ENCODE data around the gene CSK. TPM values are rescaled to one million over a fixed set of nuclear protein-coding genes. Genes with fewer than 3 reads are reported as not detected.

The CSK gene
- total RNA-seq, 1 experiment from 2014 or later = 172 TPM

DNA sequence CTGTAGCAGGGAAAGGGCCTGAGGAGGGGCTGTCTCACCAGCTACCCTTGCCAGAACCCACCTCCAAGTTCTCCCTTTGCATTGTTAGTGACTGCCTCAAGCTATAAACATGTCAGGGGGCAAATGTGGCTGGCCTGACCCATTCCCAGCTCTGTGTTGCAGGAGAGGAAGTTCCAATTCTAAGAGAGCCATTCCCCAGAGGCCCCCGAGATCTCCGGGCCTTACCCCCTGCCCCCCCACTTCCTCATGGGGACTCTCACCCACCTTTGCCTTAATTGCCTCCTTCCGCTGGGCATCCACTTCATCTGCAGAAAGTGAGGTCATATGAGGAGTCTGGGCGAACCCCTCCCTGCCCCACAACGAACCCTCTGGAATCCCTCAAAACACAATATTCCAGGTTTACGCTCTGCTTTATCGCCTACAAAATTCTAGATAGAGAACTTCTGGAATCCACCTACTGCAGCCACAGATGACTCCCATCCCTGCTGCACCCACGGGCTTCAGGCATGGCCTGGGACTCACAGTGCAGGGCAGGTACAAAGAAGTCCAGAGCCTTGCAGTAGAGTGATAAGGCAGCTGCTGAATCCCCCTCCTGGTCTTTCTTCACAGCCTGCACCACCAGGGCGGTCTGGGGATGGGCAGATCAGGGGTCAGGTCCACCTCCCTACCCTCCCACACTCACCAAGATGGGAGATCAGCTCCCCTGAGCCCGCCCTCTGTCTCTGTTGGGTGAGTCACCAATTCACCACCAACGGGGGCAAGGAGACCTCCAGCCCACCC is 57.1 kb downstream of the CSK start:
- H3K4me2 ChIP-seq (ENCODE audit: low read depth, low read length, poor library complexity, severe bottlenecking) = peak overlapping the region; percentile 83
- H3K4me1 ChIP-seq (ENCODE audit: low read length) = peaks cover 70% of the 10 kb centered on the region
- 0 out of 2 replicates have a peak, but pooled peaks cover 7% of the 10 kb centered on the region for H4K20me1 ChIP-seq (ENCODE audit: insufficient read depth, low read depth, low read length)
- H3K9ac ChIP-seq (ENCODE audit: low read length) = peak overlapping the region; percentile 98
- H3K79me2 ChIP-seq (ENCODE audit: low read length) = peaks cover 16% of the 10 kb centered on the region
- no peaks in the 10 kb centered on the region for H3K27me3 ChIP-seq (ENCODE audit: low read length)
- H2AFZ ChIP-seq (ENCODE audit: low read length) = no peak overlapping the region
- peak overlapping the region; percentile 76 for H3K27ac ChIP-seq (ENCODE audit: low read length)
- peak; percentile 75 for DNase-seq
- peaks cover 3% of the 10 kb centered on the region; the same call in 1 of the 2 replicates for H3K36me3 ChIP-seq (ENCODE audit: insufficient read depth, low read length)
- no peaks in the 10 kb centered on the region for H3K9me2 ChIP-seq (replicated peaks; ENCODE audit: insufficient read depth, low read length)
- no peaks in the 10 kb centered on the region for H3K9me3 ChIP-seq (ENCODE audit: low read length)
- H3K4me3 ChIP-seq (ENCODE audit: low read length) = peak overlapping the region; percentile 32; the same call in 1 of the 2 replicates

DNA sequence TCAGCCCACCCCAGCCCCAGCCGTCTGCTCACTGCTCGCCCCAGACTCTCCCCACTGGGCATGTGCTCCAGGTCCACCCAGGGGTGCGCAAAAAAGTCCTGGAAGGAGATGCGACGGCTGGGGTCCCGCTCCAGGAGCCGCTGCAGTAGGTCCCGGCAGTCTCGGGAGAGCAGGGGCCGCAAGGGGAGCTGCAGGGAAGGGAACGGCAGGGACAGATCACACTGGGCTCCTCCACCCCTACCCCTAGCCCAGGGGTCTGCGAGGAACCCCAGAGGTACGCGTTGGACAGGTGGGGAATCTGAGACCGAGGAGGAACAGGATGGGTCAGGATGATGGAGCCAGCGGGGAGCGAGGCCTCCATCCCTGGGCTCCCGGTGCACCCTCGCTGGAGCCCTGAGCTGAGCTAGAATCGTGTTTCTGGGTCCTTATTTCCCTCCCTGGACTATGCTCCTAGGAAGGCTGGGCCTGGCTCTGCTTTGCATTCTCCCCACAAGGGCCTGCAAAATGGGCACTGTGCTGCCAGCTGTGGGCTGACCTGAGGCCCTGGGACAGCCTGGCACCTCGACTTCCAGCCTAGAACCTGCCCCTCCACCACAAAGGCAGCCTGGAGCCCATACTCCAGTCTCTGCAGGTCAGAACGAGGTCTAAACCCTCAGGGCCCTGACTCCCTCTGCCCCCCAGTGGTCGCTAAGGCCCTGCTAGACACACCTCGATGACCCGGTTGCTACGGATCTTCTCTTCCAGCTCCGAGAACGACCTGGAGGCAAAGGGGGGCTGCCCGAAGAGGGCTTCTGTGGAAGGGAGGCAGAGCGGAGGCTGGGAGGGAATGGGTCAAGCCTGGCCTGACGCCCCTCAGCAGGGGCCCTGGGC is 57.9 kb downstream of the CSK start:
- Histone ChIP-seq H3K9ac (ENCODE audit: low read length) (peak overlapping the region; percentile 98), H3K4me1 (ENCODE audit: low read length) (peaks cover 70% of the 10 kb centered on the region), H2AFZ (ENCODE audit: low read length) (no peak overlapping the region), H4K20me1 (ENCODE audit: insufficient read depth, low read depth, low read length) (0 out of 2 replicates have a peak, but pooled peaks cover 7% of the 10 kb centered on the region), H3K27me3 (ENCODE audit: low read length) (no peaks in the 10 kb centered on the region), H3K9me2 (replicated peaks; ENCODE audit: insufficient read depth, low read length) (no peaks in the 10 kb centered on the region), H3K79me2 (ENCODE audit: low read length) (peaks cover 16% of the 10 kb centered on the region), H3K27ac (ENCODE audit: low read length) (peak overlapping the region; percentile 76), H3K4me3 (ENCODE audit: low read length) (peak overlapping the region; percentile 11; the same call in 1 of the 2 replicates), H3K36me3 (ENCODE audit: insufficient read depth, low read length) (peaks cover 3% of the 10 kb centered on the region; the same call in 1 of the 2 replicates), H3K4me2 (ENCODE audit: low read depth, low read length, poor library complexity, severe bottlenecking) (peak overlapping the region; percentile 83), H3K9me3 (ENCODE audit: low read length) (no peaks in the 10 kb centered on the region)
- peak; percentile 71 for DNase-seq

- Histone ChIP-seq H3K9me2 (replicated peaks; ENCODE audit: insufficient read depth, low read length) (no peaks in the 10 kb centered on the region), H3K27me3 (ENCODE audit: low read length) (no peaks in the 10 kb centered on the region), H3K4me2 (ENCODE audit: low read depth, low read length, poor library complexity, severe bottlenecking) (peak overlapping the region; percentile 83), H2AFZ (ENCODE audit: low read length) (no peak overlapping the region), H4K20me1 (ENCODE audit: insufficient read depth, low read depth, low read length) (0 out of 2 replicates have a peak, but pooled peaks cover 7% of the 10 kb centered on the region), H3K36me3 (ENCODE audit: insufficient read depth, low read length) (peaks cover 7% of the 10 kb centered on the region; the same call in 1 of the 2 replicates), H3K4me3 (ENCODE audit: low read length) (peak overlapping the region; percentile 100; the same call in 1 of the 2 replicates), H3K9me3 (ENCODE audit: low read length) (no peaks in the 10 kb centered on the region), H3K9ac (ENCODE audit: low read length) (peak overlapping the region; percentile 98), H3K4me1 (ENCODE audit: low read length) (peaks cover 69% of the 10 kb centered on the region), H3K27ac (ENCODE audit: low read length) (peak overlapping the region; percentile 76), H3K79me2 (ENCODE audit: low read length) (peaks cover 16% of the 10 kb centered on the region)
- peak; percentile 52 for DNase-seq
Observed at GRCh38 chr15:74840851-74841775, 59.2 kb downstream of the CSK start.

GRCh38 chr15:74841891-74842373 is 60.1 kb downstream of the CSK start:
- Histone ChIP-seq H3K9me3 (ENCODE audit: low read length) (no peaks in the 10 kb centered on the region), H3K36me3 (ENCODE audit: insufficient read depth, low read length) (peaks cover 7% of the 10 kb centered on the region; the same call in 1 of the 2 replicates), H3K4me2 (ENCODE audit: low read depth, low read length, poor library complexity, severe bottlenecking) (peak overlapping the region; percentile 83), H3K79me2 (ENCODE audit: low read length) (peaks cover 16% of the 10 kb centered on the region), H3K27ac (ENCODE audit: low read length) (peak overlapping the region; percentile 76), H3K4me3 (ENCODE audit: low read length) (peak overlapping the region; percentile 100), H3K27me3 (ENCODE audit: low read length) (no peaks in the 10 kb centered on the region), H4K20me1 (ENCODE audit: insufficient read depth, low read depth, low read length) (0 out of 2 replicates have a peak, but pooled peaks cover 7% of the 10 kb centered on the region), H2AFZ (ENCODE audit: low read length) (no peak overlapping the region), H3K9me2 (replicated peaks; ENCODE audit: insufficient read depth, low read length) (no peaks in the 10 kb centered on the region), H3K4me1 (ENCODE audit: low read length) (peaks cover 69% of the 10 kb centered on the region), H3K9ac (ENCODE audit: low read length) (peak overlapping the region; percentile 98)
- no peak for DNase-seq

- H3K27ac ChIP-seq (ENCODE audit: low read length) = peak within 1 kb of the TSS; percentile 85
- H3K9ac ChIP-seq (ENCODE audit: low read length) = peak within 1 kb of the TSS; percentile 98
- no peaks in the 10 kb centered on the region for H3K9me2 ChIP-seq (replicated peaks; ENCODE audit: insufficient read depth, low read length)
- 0 out of 2 replicates have a peak, but pooled peaks cover 7% of the 10 kb centered on the region for H4K20me1 ChIP-seq (ENCODE audit: insufficient read depth, low read depth, low read length)
- H3K9me3 ChIP-seq (ENCODE audit: low read length) = no peaks in the 10 kb centered on the region
- H3K79me2 ChIP-seq (ENCODE audit: low read length) = peaks cover 16% of the 10 kb centered on the region
- peaks cover 7% of the 10 kb centered on the region; the same call in 1 of the 2 replicates for H3K36me3 ChIP-seq (ENCODE audit: insufficient read depth, low read length)
- DNase-seq = peak; percentile 97
- peaks cover 69% of the 10 kb centered on the region for H3K4me1 ChIP-seq (ENCODE audit: low read length)
- peak within 1 kb of the TSS; percentile 100 for H3K4me3 ChIP-seq (ENCODE audit: low read length)
- peak within 1 kb of the TSS; percentile 63; the same call in 1 of the 2 replicates for H2AFZ ChIP-seq (ENCODE audit: low read length)
- no peaks in the 10 kb centered on the region for H3K27me3 ChIP-seq (ENCODE audit: low read length)
- peak within 1 kb of the TSS; percentile 83 for H3K4me2 ChIP-seq (ENCODE audit: low read depth, low read length, poor library complexity, severe bottlenecking)
Observed at GRCh38 chr15:74842581-74843444, 60.9 kb downstream of the CSK start, which contains the start of gene ULK3. Gene ULK3 (minus strand): TSS chr15:74843156. CDS start chr15:74843105, 51 bp downstream.

DNA sequence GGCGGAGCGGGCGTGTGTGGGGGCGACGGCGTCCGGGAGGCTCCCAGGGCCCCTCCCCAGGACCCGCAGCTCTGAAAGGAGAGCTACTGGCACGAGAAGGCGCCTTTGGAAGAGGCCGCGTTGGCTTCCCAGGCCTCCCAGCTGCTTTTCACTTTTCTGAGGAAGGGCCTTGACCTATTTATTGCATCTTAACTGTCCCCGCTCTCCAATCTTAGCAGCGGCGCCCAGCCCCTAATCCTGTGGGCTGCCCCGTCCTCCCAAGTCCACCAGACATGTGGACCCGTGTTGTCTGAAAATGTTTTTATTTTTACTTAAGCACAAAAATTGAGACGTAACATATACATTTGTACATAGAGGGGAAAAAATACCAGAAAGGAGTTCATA is 61.6 kb downstream of the CSK start:
- Histone ChIP-seq H3K27ac (ENCODE audit: low read length) (peak overlapping the region; percentile 85), H3K27me3 (ENCODE audit: low read length) (no peaks in the 10 kb centered on the region), H3K4me1 (ENCODE audit: low read length) (peaks cover 66% of the 10 kb centered on the region), H3K79me2 (ENCODE audit: low read length) (peaks cover 16% of the 10 kb centered on the region), H2AFZ (ENCODE audit: low read length) (no peak overlapping the region), H4K20me1 (ENCODE audit: insufficient read depth, low read depth, low read length) (0 out of 2 replicates have a peak, but pooled peaks cover 7% of the 10 kb centered on the region), H3K9ac (ENCODE audit: low read length) (peak overlapping the region; percentile 98), H3K36me3 (ENCODE audit: insufficient read depth, low read length) (peaks cover 7% of the 10 kb centered on the region; the same call in 1 of the 2 replicates), H3K4me2 (ENCODE audit: low read depth, low read length, poor library complexity, severe bottlenecking) (peak overlapping the region; percentile 83), H3K9me2 (replicated peaks; ENCODE audit: insufficient read depth, low read length) (no peaks in the 10 kb centered on the region), H3K9me3 (ENCODE audit: low read length) (no peaks in the 10 kb centered on the region), H3K4me3 (ENCODE audit: low read length) (peak overlapping the region; percentile 100)
- DNase-seq = no peak
